Lower leg skin (tissue), 4 donors: ENCODE results near the gene TIMP1. TPM values are rescaled to one million over a fixed set of nuclear protein-coding genes. Genes with fewer than 3 reads are reported as not detected.

Source experiments
- DNase-seq, 2 donors: peaks; one replicate each; pipeline ENCODE4 v3.0.0-alpha.2; 2019; ENCODE audit warnings: low spot score in 2 of 2
- H3K4me3 ChIP-seq: fragments of 200-600 bp; sonication (generic); 2 replicates; pipeline ENCODE4 v1.5.1; 2017; ENCODE audit warnings: mild to moderate bottlenecking, low read depth; ENCODE audit not compliant: poor library complexity, severe bottlenecking
- POLR2A ChIP-seq, 2 donors: fragments of 450-650 bp; IDR thresholded peaks; one replicate each; pipeline ENCODE4 v1.6.1; 2016 to 2017; ENCODE audit warnings: antibody characterized with exemption in 2 of 2, mild to moderate bottlenecking in 1 of 2, moderate library complexity in 1 of 2
- WGBS, 2 donors: methylation state at CpG; one replicate each; pipeline ENCODE4 v1.1.5; 2018; 5-methylcytosine and 5-hydroxymethylcytosine counted together
- intact Hi-C: fragments of 100-400 bp; cut with DNase I; formaldehyde crosslinking; loops from one replicate; pipeline ENCODE4 v1.15.0; 2023; ENCODE audit warnings: low total_unique reads
- total RNA-seq, 4 donors: library from RNA; depleted of rRNA; stranded (reverse); fragments of >200 nt; gene quantifications; one replicate each; pipeline ENCODE4 v1.1.0, GENCODE V29; 2016
- TF ChIP-seq, protein P1 (sequence below), 3 donors: fragments of 450-650 bp; IDR thresholded peaks; one replicate each; pipeline ENCODE4 v1.5.1; 2016; ENCODE audit warnings: antibody characterized with exemption in 3 of 3, mild to moderate bottlenecking in 3 of 3, moderate library complexity in 2 of 3

The TIMP1 gene
- total RNA-seq, 4 donors from 2014 or later, result 27.5 to 82.1 (median 53.5) TPM

DNA sequence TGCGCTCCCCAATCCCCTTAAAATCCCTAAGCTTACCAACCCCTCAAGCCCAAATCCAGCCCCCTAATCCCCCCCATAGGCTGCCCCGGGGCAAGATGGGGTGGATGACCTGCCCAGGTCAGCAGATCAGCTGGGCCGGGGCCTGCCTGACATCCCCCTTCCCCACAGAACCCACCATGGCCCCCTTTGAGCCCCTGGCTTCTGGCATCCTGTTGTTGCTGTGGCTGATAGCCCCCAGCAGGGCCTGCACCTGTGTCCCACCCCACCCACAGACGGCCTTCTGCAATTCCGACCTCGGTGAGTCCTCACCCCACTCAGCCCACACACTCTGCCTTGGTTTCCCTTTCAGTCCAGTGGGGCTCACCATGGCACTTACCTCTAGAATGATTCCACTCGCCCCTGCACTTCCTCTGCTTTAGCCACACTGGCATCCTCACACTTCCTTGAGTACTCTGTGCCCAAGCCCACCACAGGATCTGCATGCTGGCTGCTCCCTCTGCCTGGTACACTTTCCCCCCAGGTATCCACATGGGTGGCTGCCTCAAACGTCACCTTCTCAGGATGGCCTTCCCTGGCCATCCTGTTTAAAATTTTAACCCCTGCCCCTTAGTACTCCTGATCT, 1.1 kb downstream of the TIMP1 start:
- peak in 1 of 2 donors; percentile 83 for DNase-seq
- no peak overlapping the region for H3K4me3 ChIP-seq
- 64 to 71% methylated on average over 5 to 8 of the region's 8 CpGs for WGBS, 2 donors
- TF ChIP-seq, protein P1, sequence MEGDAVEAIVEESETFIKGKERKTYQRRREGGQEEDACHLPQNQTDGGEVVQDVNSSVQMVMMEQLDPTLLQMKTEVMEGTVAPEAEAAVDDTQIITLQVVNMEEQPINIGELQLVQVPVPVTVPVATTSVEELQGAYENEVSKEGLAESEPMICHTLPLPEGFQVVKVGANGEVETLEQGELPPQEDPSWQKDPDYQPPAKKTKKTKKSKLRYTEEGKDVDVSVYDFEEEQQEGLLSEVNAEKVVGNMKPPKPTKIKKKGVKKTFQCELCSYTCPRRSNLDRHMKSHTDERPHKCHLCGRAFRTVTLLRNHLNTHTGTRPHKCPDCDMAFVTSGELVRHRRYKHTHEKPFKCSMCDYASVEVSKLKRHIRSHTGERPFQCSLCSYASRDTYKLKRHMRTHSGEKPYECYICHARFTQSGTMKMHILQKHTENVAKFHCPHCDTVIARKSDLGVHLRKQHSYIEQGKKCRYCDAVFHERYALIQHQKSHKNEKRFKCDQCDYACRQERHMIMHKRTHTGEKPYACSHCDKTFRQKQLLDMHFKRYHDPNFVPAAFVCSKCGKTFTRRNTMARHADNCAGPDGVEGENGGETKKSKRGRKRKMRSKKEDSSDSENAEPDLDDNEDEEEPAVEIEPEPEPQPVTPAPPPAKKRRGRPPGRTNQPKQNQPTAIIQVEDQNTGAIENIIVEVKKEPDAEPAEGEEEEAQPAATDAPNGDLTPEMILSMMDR (IDR thresholded peaks at IDR 0.05), result no peak
- TF ChIP-seq POLR2A (IDR thresholded peaks at IDR 0.05), result no peak
- intact Hi-C loops, result no loop called here

DNA sequence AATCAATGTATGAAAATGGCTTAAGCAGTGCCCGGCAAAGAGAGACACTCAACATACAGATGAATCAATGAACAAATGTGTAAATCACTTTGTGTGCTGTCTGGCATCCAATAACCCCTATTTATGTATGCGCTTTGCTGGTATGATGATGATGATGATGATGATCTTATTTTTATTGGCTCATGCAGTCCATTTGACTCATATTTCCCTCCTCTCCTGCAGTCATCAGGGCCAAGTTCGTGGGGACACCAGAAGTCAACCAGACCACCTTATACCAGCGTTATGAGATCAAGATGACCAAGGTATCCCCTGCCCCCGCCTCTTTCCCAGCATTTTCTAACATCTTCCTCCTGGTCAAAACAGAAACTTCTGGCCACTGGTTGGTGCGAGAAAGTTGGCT, 2.5 kb downstream of the TIMP1 start:
- intact Hi-C loops, result no loop called here
- no peak overlapping the region for H3K4me3 ChIP-seq
- no peak for DNase-seq
- TF ChIP-seq, protein P1 (IDR thresholded peaks at IDR 0.05), result no peak
- TF ChIP-seq POLR2A (IDR thresholded peaks at IDR 0.05), result no peak
- WGBS, 2 donors, result 71% methylated on average over 6 of the region's 6 CpGs

DNA sequence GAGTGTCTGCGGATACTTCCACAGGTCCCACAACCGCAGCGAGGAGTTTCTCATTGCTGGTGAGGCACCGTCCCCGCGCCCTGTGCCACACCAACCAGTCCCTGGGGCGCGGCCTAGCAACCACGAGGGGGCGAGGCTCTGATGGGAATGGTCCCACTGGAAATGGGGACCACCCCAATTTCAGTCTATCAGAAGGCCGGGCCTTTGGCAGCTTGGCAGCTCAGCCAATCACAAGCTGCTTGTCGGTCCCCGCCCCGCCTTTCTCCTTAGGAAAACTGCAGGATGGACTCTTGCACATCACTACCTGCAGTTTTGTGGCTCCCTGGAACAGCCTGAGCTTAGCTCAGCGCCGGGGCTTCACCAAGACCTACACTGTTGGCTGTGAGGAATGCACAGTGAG, 3.0 kb downstream of the TIMP1 start:
- DNase-seq, result peak in 1 of 2 donors; percentile 81
- 63 to 100% methylated on average over 1 to 16 of the region's 16 CpGs for WGBS, 2 donors
- intact Hi-C loops, result no loop called here
- H3K4me3 ChIP-seq, result no peak overlapping the region
- TF ChIP-seq, protein P1 (IDR thresholded peaks at IDR 0.05), result no peak
- TF ChIP-seq POLR2A (IDR thresholded peaks at IDR 0.05), result no peak

DNA sequence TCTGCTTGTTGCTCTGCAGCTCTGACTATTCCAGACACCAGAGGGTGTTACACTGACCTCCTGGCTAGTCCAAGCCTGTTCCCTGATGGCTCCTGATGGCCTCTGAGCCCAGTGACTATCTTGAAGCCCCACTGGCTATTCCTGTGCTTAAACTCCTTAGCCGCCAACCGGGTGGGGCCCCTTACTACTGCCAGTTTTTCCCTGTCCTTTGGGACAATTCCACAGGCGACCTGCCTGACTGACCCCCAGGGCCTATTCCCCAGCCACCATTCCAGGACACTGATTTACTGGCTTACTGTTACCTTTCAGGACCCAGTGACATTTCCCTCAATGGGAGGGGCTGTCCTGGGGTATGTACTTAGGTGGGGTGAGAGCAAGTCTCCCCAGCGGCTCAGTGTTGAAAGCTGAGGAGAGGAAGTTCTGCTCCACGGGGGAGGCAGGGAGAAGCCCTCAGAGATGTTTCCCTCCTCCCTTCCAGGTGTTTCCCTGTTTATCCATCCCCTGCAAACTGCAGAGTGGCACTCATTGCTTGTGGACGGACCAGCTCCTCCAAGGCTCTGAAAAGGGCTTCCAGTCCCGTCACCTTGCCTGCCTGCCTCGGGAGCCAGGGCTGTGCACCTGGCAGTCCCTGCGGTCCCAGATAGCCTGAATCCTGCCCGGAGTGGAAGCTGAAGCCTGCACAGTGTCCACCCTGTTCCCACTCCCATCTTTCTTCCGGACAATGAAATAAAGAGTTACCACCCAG, 4.0 kb downstream of the TIMP1 start:
- no peak overlapping the region for H3K4me3 ChIP-seq
- DNase-seq, result peak in 1 of 2 donors; percentile 71
- intact Hi-C loops, result no loop called here
- no peak for TF ChIP-seq POLR2A (IDR thresholded peaks at IDR 0.05)
- TF ChIP-seq, protein P1 (IDR thresholded peaks at IDR 0.05), result no peak
- 57 to 59% methylated on average over 10 to 11 of the region's 11 CpGs for WGBS, 2 donors

DNA sequence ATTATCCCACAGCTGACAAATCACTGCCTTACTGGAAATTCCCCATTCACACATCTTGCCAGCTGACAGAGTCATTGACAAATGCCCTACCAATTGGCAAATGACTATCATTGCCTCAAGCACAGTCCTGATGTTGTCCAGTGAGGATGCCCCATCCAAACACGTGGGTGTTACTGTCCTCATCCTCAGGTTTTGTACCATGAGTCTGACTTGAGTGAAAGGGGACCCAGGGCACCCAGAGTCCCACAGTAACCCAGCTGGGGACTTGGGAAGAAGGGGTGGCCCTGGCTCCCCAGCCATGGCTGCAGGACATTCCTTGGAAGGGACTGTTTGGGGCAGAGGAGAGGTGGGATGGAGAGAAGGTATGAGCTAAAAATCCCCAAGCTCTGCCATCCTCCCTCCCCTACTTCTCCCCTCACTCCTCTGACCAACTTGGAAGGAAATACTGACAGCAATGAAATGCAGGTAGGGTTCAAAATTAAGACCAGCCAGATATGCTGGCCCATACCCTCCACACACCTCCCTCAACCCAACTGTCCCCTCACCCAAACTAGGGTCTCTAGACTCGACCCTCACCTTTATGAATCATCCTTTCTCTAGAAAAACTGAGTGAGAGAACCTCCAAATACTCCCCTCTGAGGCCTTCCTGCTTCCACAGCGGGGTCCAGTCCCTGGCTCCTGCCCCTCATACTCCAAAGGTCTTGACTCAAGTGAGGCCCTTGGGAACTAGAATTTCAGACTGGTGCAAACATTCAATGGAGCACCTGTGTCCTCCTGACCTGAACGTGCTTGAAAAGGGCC, 5.1 kb downstream of the TIMP1 start:
- 34 to 64% methylated on average over 2 to 4 of the region's 4 CpGs for WGBS, 2 donors
- TF ChIP-seq, protein P1 (IDR thresholded peaks at IDR 0.05), result no peak
- no peak for TF ChIP-seq POLR2A (IDR thresholded peaks at IDR 0.05)
- no peak overlapping the region for H3K4me3 ChIP-seq
- intact Hi-C loops, result no loop called here
- peak in 1 of 2 donors; percentile 49 for DNase-seq
